ENCODE measurements around the gene PGM2.

DNA sequence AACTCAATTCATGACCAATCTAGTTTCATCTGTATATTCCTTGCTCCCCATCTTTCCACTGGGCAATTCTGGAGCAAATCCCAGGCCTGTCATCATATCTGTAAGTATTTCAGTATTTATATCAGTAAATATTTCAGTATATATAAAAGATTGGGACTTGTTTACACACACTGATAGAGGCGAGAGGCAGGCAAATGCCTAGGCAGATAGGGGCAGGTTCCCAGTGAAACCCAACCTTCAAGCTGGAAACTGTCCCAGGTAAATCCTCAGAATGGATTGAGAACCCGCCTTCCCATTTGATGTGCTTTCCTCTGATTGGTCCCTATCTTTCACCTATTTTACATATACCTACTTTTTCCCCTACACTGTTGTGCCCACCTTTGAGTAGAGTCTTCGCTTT, 40.6 kb downstream of the PGM2 start:
- TF ChIP-seq, protein P1, sequence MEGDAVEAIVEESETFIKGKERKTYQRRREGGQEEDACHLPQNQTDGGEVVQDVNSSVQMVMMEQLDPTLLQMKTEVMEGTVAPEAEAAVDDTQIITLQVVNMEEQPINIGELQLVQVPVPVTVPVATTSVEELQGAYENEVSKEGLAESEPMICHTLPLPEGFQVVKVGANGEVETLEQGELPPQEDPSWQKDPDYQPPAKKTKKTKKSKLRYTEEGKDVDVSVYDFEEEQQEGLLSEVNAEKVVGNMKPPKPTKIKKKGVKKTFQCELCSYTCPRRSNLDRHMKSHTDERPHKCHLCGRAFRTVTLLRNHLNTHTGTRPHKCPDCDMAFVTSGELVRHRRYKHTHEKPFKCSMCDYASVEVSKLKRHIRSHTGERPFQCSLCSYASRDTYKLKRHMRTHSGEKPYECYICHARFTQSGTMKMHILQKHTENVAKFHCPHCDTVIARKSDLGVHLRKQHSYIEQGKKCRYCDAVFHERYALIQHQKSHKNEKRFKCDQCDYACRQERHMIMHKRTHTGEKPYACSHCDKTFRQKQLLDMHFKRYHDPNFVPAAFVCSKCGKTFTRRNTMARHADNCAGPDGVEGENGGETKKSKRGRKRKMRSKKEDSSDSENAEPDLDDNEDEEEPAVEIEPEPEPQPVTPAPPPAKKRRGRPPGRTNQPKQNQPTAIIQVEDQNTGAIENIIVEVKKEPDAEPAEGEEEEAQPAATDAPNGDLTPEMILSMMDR (IDR thresholded peaks at IDR 0.05; ENCODE audit: low read depth, low read length, missing input control), result no peak
- TF ChIP-seq YY1 (IDR thresholded peaks at IDR 0.05) (no peak), RAD21 (IDR thresholded peaks at IDR 0.05) (no peak), JUND (IDR thresholded peaks at IDR 0.05) (no peak), NR2F2 (IDR thresholded peaks at IDR 0.05) (no peak), EGR1 (IDR thresholded peaks at IDR 0.05; ENCODE audit: low read depth in 2 of 2) (no peak), RXRA (IDR thresholded peaks at IDR 0.05) (no peak)
- TF ChIP-seq, protein P2, sequence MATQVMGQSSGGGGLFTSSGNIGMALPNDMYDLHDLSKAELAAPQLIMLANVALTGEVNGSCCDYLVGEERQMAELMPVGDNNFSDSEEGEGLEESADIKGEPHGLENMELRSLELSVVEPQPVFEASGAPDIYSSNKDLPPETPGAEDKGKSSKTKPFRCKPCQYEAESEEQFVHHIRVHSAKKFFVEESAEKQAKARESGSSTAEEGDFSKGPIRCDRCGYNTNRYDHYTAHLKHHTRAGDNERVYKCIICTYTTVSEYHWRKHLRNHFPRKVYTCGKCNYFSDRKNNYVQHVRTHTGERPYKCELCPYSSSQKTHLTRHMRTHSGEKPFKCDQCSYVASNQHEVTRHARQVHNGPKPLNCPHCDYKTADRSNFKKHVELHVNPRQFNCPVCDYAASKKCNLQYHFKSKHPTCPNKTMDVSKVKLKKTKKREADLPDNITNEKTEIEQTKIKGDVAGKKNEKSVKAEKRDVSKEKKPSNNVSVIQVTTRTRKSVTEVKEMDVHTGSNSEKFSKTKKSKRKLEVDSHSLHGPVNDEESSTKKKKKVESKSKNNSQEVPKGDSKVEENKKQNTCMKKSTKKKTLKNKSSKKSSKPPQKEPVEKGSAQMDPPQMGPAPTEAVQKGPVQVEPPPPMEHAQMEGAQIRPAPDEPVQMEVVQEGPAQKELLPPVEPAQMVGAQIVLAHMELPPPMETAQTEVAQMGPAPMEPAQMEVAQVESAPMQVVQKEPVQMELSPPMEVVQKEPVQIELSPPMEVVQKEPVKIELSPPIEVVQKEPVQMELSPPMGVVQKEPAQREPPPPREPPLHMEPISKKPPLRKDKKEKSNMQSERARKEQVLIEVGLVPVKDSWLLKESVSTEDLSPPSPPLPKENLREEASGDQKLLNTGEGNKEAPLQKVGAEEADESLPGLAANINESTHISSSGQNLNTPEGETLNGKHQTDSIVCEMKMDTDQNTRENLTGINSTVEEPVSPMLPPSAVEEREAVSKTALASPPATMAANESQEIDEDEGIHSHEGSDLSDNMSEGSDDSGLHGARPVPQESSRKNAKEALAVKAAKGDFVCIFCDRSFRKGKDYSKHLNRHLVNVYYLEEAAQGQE (IDR thresholded peaks at IDR 0.05), result no peak
- TF ChIP-seq, protein P3, sequence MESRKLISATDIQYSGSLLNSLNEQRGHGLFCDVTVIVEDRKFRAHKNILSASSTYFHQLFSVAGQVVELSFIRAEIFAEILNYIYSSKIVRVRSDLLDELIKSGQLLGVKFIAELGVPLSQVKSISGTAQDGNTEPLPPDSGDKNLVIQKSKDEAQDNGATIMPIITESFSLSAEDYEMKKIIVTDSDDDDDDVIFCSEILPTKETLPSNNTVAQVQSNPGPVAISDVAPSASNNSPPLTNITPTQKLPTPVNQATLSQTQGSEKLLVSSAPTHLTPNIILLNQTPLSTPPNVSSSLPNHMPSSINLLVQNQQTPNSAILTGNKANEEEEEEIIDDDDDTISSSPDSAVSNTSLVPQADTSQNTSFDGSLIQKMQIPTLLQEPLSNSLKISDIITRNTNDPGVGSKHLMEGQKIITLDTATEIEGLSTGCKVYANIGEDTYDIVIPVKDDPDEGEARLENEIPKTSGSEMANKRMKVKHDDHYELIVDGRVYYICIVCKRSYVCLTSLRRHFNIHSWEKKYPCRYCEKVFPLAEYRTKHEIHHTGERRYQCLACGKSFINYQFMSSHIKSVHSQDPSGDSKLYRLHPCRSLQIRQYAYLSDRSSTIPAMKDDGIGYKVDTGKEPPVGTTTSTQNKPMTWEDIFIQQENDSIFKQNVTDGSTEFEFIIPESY (IDR thresholded peaks at IDR 0.05), result no peak
- TF ChIP-seq, protein P4, sequence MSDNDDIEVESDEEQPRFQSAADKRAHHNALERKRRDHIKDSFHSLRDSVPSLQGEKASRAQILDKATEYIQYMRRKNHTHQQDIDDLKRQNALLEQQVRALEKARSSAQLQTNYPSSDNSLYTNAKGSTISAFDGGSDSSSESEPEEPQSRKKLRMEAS (IDR thresholded peaks at IDR 0.05), result no peak
- TF ChIP-seq, protein P5, sequence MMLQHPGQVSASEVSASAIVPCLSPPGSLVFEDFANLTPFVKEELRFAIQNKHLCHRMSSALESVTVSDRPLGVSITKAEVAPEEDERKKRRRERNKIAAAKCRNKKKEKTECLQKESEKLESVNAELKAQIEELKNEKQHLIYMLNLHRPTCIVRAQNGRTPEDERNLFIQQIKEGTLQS (IDR thresholded peaks at IDR 0.05), result no peak

Measured in liver (tissue), 3 donors.